Measurements from ENCODE around the gene ATP1A4. TPM values are rescaled to one million over a fixed set of nuclear protein-coding genes. Genes with fewer than 3 reads are reported as not detected.

ATP1A4 gene
- total and polyA plus RNA-seq, 9 of the 15 experiments (the other 6 are each of a cell fraction or from before 2014, with no cell fraction given) = 0.07 TPM; not detected in 8

- H3K27ac ChIP-seq (ENCODE audit: extremely low read depth, low read depth, low read length) = no peak overlapping the region; the same call in 2 of the 3 replicates
- TF ChIP-seq CREBBP (IDR thresholded peaks at IDR 0.05; ENCODE audit: low read depth, low read length) = no peak
- TF ChIP-seq CTCFL (IDR thresholded peaks at IDR 0.05; ENCODE audit: borderline replicate concordance, insufficient read depth, low read depth, low read length, poor library complexity, severe bottlenecking) = peak; percentile 13
- TF ChIP-seq EP300 (IDR thresholded peaks at IDR 0.05; ENCODE audit: low read length) = peak; percentile 15; the same call in 1 of the 2 replicates
- no peak for TF ChIP-seq PRMT5 (CRISPR knock-in tag; IDR thresholded peaks at IDR 0.05)
- 0 out of 4 replicates have a peak, but pooled peaks of 1 of the 2 experiments have one; percentile 21 for TF ChIP-seq MNT (conservative IDR thresholded peaks at IDR 0.05)
- no peak; the same call in 1 of the 2 replicates for TF ChIP-seq NFRKB (IDR thresholded peaks at IDR 0.05; ENCODE audit: low read depth)
- 0 out of 2 replicates have a peak, but pooled peaks have one; percentile 29 for TF ChIP-seq NBN (IDR thresholded peaks at IDR 0.05; ENCODE audit: low read depth)
- TF ChIP-seq RFX7 (CRISPR knock-in tag; IDR thresholded peaks at IDR 0.05) = no peak
- TF ChIP-seq ZNF3 (CRISPR knock-in tag; IDR thresholded peaks at IDR 0.05) = 0 out of 2 replicates have a peak, but pooled peaks have one; percentile 55
Measured at GRCh38 chr1:160108888-160109662, 42.3 kb upstream of the ATP1A4 start.

More at GRCh38 chr1:160108888-160109662, 42.3 kb upstream of the ATP1A4 start:
- DNase-seq (ENCODE audit: extremely low read depth in 1 of 4, low spot score in 3 of 4) (peak in 3 of 4 experiments; percentile 33 to 65 (median 57)), FAIRE-seq (peak; percentile 63), ATAC-seq (peak; percentile 68)
- H3K79me2 ChIP-seq (ENCODE audit: control insufficient read depth, insufficient read depth, low read length) = no peaks in the 10 kb centered on the region
- BruUV-seq (replicated peaks) = no TSS peak
- no peak overlapping the region; the same call in 1 of the 2 replicates for H3K4me2 ChIP-seq (ENCODE audit: insufficient read depth, low read length)
- no peaks in the 10 kb centered on the region for H3K36me3 ChIP-seq (ENCODE audit: control insufficient read depth, insufficient read depth, low read length)
- intact Hi-C loops (cut with micrococcal nuclease) (no loop called here), in situ Hi-C loops (cut with MboI) (loop anchor here (10.0 kb wide), 1 partner anchor 266 kb away; no protein-coding TSS in a partner anchor)
- H4K20me1 ChIP-seq (replicated peaks; ENCODE audit: control insufficient read depth, insufficient read depth, low read length) = no peaks in the 10 kb centered on the region
- H3K9me3 ChIP-seq (replicated peaks; ENCODE audit: control insufficient read depth, insufficient read depth, low read depth, low read length) = no peaks in the 10 kb centered on the region
- whole genome bisulfite sequencing (ENCODE audit: insufficient coverage, low coverage, missing lambda C conversion rate) = 24% methylated on average over 6 of the region's 6 CpGs
- no peaks in the 10 kb centered on the region for H3K9me1 ChIP-seq (ENCODE audit: control insufficient read depth, insufficient read depth, low read length)
- H3K27me3 ChIP-seq (ENCODE audit: control insufficient read depth in 2 of 2, insufficient read depth in 2 of 2, low read length in 2 of 2) = peaks cover 5 to 41% of the 10 kb centered on the region in 2 experiments; a peak in 4 of 5 replicates
- ChIA-PET POLR2A (interaction anchor here (0.6 to 1.1 kb wide), 4 partner anchors 8 to 182 kb away, joined by 3 read pairs; no protein-coding TSS in a partner anchor), CTCF (ENCODE audit: low intra/inter-chr PET ratio) (no interaction called here)
- H2AFZ ChIP-seq (ENCODE audit: low read depth, low read length) = peak overlapping the region; percentile 85
- no peak overlapping the region for H3K4me3 ChIP-seq
- no peaks in the 10 kb centered on the region; a peak in 1 of 5 replicates for H3K4me1 ChIP-seq (replicated peaks in 1 of 2; ENCODE audit: control insufficient read depth in 2 of 2, insufficient read depth in 2 of 2, low read length in 2 of 2)
- H3K9ac ChIP-seq (ENCODE audit: insufficient read depth in 1 of 2, low read depth in 2 of 2, low read length in 2 of 2) = no peak overlapping the region; a peak in 1 of 4 replicates

Measured in K562 (cell line).